K562 (cell line): ENCODE measurements around the gene ARFGEF3. TPM values are rescaled to one million over a fixed set of nuclear protein-coding genes. Genes with fewer than 3 reads are reported as not detected.

Source experiments
- ATAC-seq: fragments of 200-7000 bp; cut with Tn5 transposase; 3 replicates; pipeline ENCODE4 v1.9.1; 2020; ENCODE audit warnings: moderate library complexity
- BruUV-seq: library from RNA; stranded (reverse); fragments of 400-500 nt; replicated peaks from 2 replicates; lab custom pipeline; 2021; lab: Mats Ljungman, UMichigan
- CTCF ChIA-PET: fragments of 300-600 bp; formaldehyde crosslinking; extraction: SDS; loops from one replicate; lab custom pipeline; 2021; ENCODE audit warnings: low intra/inter-chr PET ratio; lab: Yijun Ruan, JAX
- POLR2A ChIA-PET: fragments of 300-600, 350-650 bp; sonication (Branson Sonifier 250); formaldehyde crosslinking; extraction: SDS; loops from one replicate; lab custom pipeline; 2021; ENCODE audit warnings: antibody characterized with exemption, inconsistent platforms; lab: Yijun Ruan, JAX
- DNase-seq, 4 experiments: peaks; one replicate each; pipeline versions ENCODE4 v3.0.0 to v3.0.0-alpha.2; 2011 to 2018; ENCODE audit warnings: low spot score in 3 of 4, mixed read lengths in 3 of 4; ENCODE audit errors: extremely low read depth in 1 of 4
- FAIRE-seq: peaks from 2 replicates; lab custom pipeline; 2011; peaks lifted over from hg19 to GRCh38; lab: Jason Lieb, UNC
- H2AFZ ChIP-seq: 2 replicates; pipeline ENCODE4 v1.6.0; 2011; ENCODE audit warnings: low read depth, low read length, control low read depth, inconsistent platforms
- H3K27ac ChIP-seq: fragments of 200-600 bp; 3 replicates; pipeline ENCODE4 v1.8.0; 2011; ENCODE audit warnings: low read depth, mild to moderate bottlenecking, control low read depth, inconsistent platforms, low read length, moderate library complexity, mixed read lengths; ENCODE audit errors: extremely low read depth
- H3K27me3 ChIP-seq, 2 experiments: fragments of 300-600 bp in 1 of 2; 2 replicates in 1 of 2; 3 replicates in 1 of 2; pipeline versions ENCODE4 v1.6.0 to v1.8.0; 2011; ENCODE audit warnings: inconsistent platforms in 2 of 2, low read length in 2 of 2, mild to moderate bottlenecking in 1 of 2, mixed read lengths in 1 of 2, moderate library complexity in 1 of 2; ENCODE audit not compliant: control insufficient read depth in 2 of 2, insufficient read depth in 2 of 2
- H3K36me3 ChIP-seq: fragments of 300-600 bp; 3 replicates; pipeline ENCODE4 v1.8.0; 2011; ENCODE audit warnings: mild to moderate bottlenecking, low read length, inconsistent platforms; ENCODE audit not compliant: control insufficient read depth, insufficient read depth
- H3K4me1 ChIP-seq, 2 experiments: fragments of 200-600 bp in 1 of 2; replicated peaks in 1 of 2; 2 replicates in 1 of 2; 3 replicates in 1 of 2; pipeline versions ENCODE4 v1.5.1 to v1.8.0; 2011; ENCODE audit warnings: inconsistent platforms in 2 of 2, low read length in 2 of 2, mild to moderate bottlenecking in 1 of 2, mixed read lengths in 1 of 2, moderate library complexity in 1 of 2; ENCODE audit not compliant: control insufficient read depth in 2 of 2, insufficient read depth in 2 of 2
- H3K4me2 ChIP-seq: 2 replicates; pipeline ENCODE4 v1.6.1; 2011; ENCODE audit warnings: low read length, control low read depth, inconsistent platforms, mixed read lengths; ENCODE audit not compliant: insufficient read depth
- H3K4me3 ChIP-seq: fragments of 200-600 bp; sonication (generic), shearing (Covaris generic); 2 replicates; pipeline ENCODE4 v1.5.1; 2016; ENCODE audit warnings: control low read depth, inconsistent platforms
- H3K79me2 ChIP-seq: fragments of 200-600 bp; 3 replicates; pipeline ENCODE4 v1.8.0; 2011; ENCODE audit warnings: low read length, inconsistent platforms; ENCODE audit not compliant: control insufficient read depth, insufficient read depth
- H3K9ac ChIP-seq, 2 experiments: 2 replicates each; pipeline versions ENCODE4 v1.6.0 to v1.6.1; 2011; ENCODE audit warnings: low read depth in 2 of 2, low read length in 2 of 2, control low read depth in 1 of 2, inconsistent platforms in 1 of 2, mild to moderate bottlenecking in 1 of 2, mixed read lengths in 1 of 2; ENCODE audit not compliant: insufficient read depth in 1 of 2
- H3K9me1 ChIP-seq: one replicate; pipeline ENCODE4 v1.6.0; 2011; ENCODE audit warnings: inconsistent platforms, mild to moderate bottlenecking, low read length, moderate library complexity; ENCODE audit not compliant: control insufficient read depth, insufficient read depth
- H3K9me3 ChIP-seq: replicated peaks from 2 replicates; pipeline ENCODE4 v1.5.1; 2011; ENCODE audit warnings: low read depth, low read length, inconsistent platforms; ENCODE audit not compliant: control insufficient read depth, insufficient read depth
- H4K20me1 ChIP-seq: replicated peaks from 2 replicates; pipeline ENCODE4 v1.6.1; 2011; ENCODE audit warnings: low read length, inconsistent platforms, mixed read lengths; ENCODE audit not compliant: control insufficient read depth, insufficient read depth
- CHCHD3 ChIP-seq: fragments of 250-450 bp; sonication (Bioruptor Pico); IDR thresholded peaks from 2 replicates; pipeline ENCODE4 v2.1.2; 2022; ENCODE audit warnings: mild to moderate bottlenecking
- EGR1 ChIP-seq: fragments of 450-650 bp; conservative IDR thresholded peaks from 2 replicates; pipeline ENCODE4 v1.6.1; 2017; ENCODE audit warnings: mild to moderate bottlenecking
- LARP7 ChIP-seq: fragments of 450-650 bp; IDR thresholded peaks from 2 replicates; pipeline ENCODE4 v1.6.1; 2016
- NCOR1 ChIP-seq: fragments of 450-650 bp; IDR thresholded peaks from 2 replicates; pipeline ENCODE4 v1.6.1; 2016; ENCODE audit warnings: mild to moderate bottlenecking, moderate library complexity
- NR3C1 ChIP-seq: sonication (generic); formaldehyde crosslinking; IDR thresholded peaks from 2 replicates; pipeline ENCODE4 v1.8.1; 2022; ENCODE audit warnings: missing genetic modification reagents
- PML ChIP-seq: IDR thresholded peaks from 2 replicates; pipeline ENCODE4 v1.6.1; 2012; ENCODE audit warnings: low read length, inconsistent platforms
- RB1 ChIP-seq: fragments of 450-650 bp; IDR thresholded peaks from 2 replicates; pipeline ENCODE4 v1.6.1; 2017; ENCODE audit warnings: low read depth, mild to moderate bottlenecking
- TEAD2 ChIP-seq: fragments of 450-650 bp; IDR thresholded peaks from 2 replicates; pipeline ENCODE4 v1.6.1; 2016; ENCODE audit warnings: missing genetic modification characterization, control low read depth, missing compliant biosample characterization
- USF1 ChIP-seq: sonication (generic); formaldehyde crosslinking; IDR thresholded peaks from 2 replicates; pipeline ENCODE4 v1.9.0; 2022; ENCODE audit warnings: mild to moderate bottlenecking, missing genetic modification reagents
- ZBTB17 ChIP-seq: fragments of 450-650 bp; formaldehyde crosslinking; IDR thresholded peaks from 2 replicates; pipeline ENCODE4 v1.4.0; 2020; ENCODE audit warnings: mild to moderate bottlenecking
- ZNF146 ChIP-seq: IDR thresholded peaks from one replicate; pipeline ENCODE4 v1.6.1; 2018; ENCODE audit warnings: missing compliant biosample characterization; ENCODE audit not compliant: unreplicated experiment
- ZNF408 ChIP-seq: fragments of 250-450 bp; sonication (Bioruptor Pico); IDR thresholded peaks from 2 replicates; pipeline ENCODE4 v1.4.0; 2020; ENCODE audit warnings: low read depth, mild to moderate bottlenecking, moderate library complexity
- ZNF766 ChIP-seq: fragments of 200-800 bp; sonication (Bioruptor generic); conservative IDR thresholded peaks from 2 replicates; pipeline ENCODE4 v1.6.1; 2016; ENCODE audit warnings: missing genetic modification characterization, missing compliant biosample characterization
- WGBS: fragments of 100-300 bp; shearing (Covaris generic); methylation state at CpG from one replicate; pipeline ENCODE4 v1.1.6; 2016; ENCODE audit warnings: low coverage, mixed read lengths; ENCODE audit not compliant: insufficient coverage; ENCODE audit errors: missing lambda C conversion rate; 5-methylcytosine and 5-hydroxymethylcytosine counted together
- in situ Hi-C: fragments of 300-500 bp; cut with MboI; formaldehyde crosslinking; loops from 4 replicates; pipeline ENCODE4 v1.15.0; 2018; ENCODE audit warnings: inconsistent platforms, mixed read lengths
- intact Hi-C: fragments of 100-400 bp; cut with micrococcal nuclease; formaldehyde crosslinking; loops from 2 replicates; pipeline ENCODE4 v1.14.2; 2022
- polyA plus RNA-seq, 8 experiments: library from polyadenylated mRNA; depleted of rRNA in 4 of 8; stranded (reverse) in 5 of 8; unstranded in 3 of 8; fragments of >200 nt; fragmentation: Nextera tagmentation in 2 of 8; fragmentation: Illumina TruSeq in 1 of 8; extraction: Ambion mirVana in 2 of 8; extraction: Trizol in 1 of 8; gene quantifications; 2 replicates each; pipeline versions ENCODE4 v1.2.1 to v1.2.3, GENCODE V29; 2011 to 2014; ENCODE audit warnings: inconsistent platforms in 1 of 8, missing spikeins in 1 of 8
- total RNA-seq, 7 experiments: library from RNA; depleted of rRNA in 6 of 7; stranded (reverse); fragments of >200 nt in 6 of 7; fragmentation: Illumina TruSeq in 2 of 7; extraction: Trizol in 2 of 7; gene quantifications; 2 replicates each; pipeline versions ENCODE4 v1.2.1 to v1.2.3, GENCODE V29; 2011 to 2021; ENCODE audit warnings: low replicate concordance in 1 of 7
- TF ChIP-seq, protein P1 (sequence below): fragments of 250-450 bp; sonication (Bioruptor Pico); IDR thresholded peaks from 2 replicates; pipeline ENCODE4 v1.4.0; 2020
- TF ChIP-seq, protein P2 (sequence below): fragments of 450-650 bp; IDR thresholded peaks from 2 replicates; pipeline ENCODE4 v1.6.1; 2018; ENCODE audit warnings: mild to moderate bottlenecking, low read depth; ENCODE audit not compliant: partially characterized antibody

The ARFGEF3 gene
- total and polyA plus RNA-seq, 9 of the 15 experiments (the other 6 are each of a cell fraction or from before 2014, with no cell fraction given): under 0.01 to 0.02 TPM; not detected in 7

DNA sequence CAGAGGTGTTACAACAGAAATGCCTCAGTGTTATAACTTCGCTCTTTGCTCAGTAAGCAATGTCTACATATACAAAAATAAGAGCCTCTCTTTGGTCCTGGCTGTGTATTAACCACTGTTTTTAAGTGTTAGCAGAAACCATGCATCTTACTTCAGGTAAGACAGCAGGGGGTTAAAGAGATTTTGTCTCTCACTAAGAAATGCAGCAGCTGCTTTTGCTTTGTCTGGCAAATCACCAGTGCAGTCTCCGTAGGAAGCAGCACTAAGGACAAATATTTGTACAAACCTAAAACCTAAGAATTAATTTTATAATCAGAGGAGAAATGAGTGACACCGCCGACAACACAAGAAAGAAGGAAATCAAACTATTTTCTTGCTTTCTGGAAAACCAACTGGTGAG lies 216.7 kb downstream of the ARFGEF3 start:
- Histone ChIP-seq H3K27me3 (peaks cover 8 to 17% of the 10 kb centered on the region in 2 experiments; a peak in 4 of 5 replicates), H3K36me3 (no peaks in the 10 kb centered on the region), H4K20me1 (no peaks in the 10 kb centered on the region), H3K79me2 (no peaks in the 10 kb centered on the region), H2AFZ (no peak overlapping the region), H3K4me3 (no peak overlapping the region), H3K4me1 (peaks cover 0 to 2% of the 10 kb centered on the region in 2 experiments; a peak in 2 of 5 replicates), H3K9ac (no peak overlapping the region), H3K27ac (no peak overlapping the region), H3K4me2 (no peak overlapping the region), H3K9me1 (no peaks in the 10 kb centered on the region), H3K9me3 (no peaks in the 10 kb centered on the region)
- intact Hi-C loops: no loop called here
- FAIRE-seq: no peak
- ChIA-PET CTCF (no interaction called here), POLR2A (no interaction called here)
- in situ Hi-C loops: no loop called here
- DNase-seq: no peak
- no TSS peak for BruUV-seq
- no peak for ATAC-seq
- 12% methylated on average over 4 of the region's 4 CpGs for WGBS
- TF ChIP-seq PML (no peak), ZNF766 (CRISPR knock-in tag) (no peak), NR3C1 (CRISPR knock-in tag) (no peak), USF1 (CRISPR knock-in tag) (no peak), ZNF408 (CRISPR knock-in tag) (no peak), CHCHD3 (CRISPR knock-in tag) (no peak), ZBTB17 (CRISPR knock-in tag) (no peak), RB1 (no peak), TEAD2 (tag) (no peak), EGR1 (no peak), ZNF146 (CRISPR knock-in tag) (no peak), LARP7 (no peak), NCOR1 (no peak)
- TF ChIP-seq, protein P1, sequence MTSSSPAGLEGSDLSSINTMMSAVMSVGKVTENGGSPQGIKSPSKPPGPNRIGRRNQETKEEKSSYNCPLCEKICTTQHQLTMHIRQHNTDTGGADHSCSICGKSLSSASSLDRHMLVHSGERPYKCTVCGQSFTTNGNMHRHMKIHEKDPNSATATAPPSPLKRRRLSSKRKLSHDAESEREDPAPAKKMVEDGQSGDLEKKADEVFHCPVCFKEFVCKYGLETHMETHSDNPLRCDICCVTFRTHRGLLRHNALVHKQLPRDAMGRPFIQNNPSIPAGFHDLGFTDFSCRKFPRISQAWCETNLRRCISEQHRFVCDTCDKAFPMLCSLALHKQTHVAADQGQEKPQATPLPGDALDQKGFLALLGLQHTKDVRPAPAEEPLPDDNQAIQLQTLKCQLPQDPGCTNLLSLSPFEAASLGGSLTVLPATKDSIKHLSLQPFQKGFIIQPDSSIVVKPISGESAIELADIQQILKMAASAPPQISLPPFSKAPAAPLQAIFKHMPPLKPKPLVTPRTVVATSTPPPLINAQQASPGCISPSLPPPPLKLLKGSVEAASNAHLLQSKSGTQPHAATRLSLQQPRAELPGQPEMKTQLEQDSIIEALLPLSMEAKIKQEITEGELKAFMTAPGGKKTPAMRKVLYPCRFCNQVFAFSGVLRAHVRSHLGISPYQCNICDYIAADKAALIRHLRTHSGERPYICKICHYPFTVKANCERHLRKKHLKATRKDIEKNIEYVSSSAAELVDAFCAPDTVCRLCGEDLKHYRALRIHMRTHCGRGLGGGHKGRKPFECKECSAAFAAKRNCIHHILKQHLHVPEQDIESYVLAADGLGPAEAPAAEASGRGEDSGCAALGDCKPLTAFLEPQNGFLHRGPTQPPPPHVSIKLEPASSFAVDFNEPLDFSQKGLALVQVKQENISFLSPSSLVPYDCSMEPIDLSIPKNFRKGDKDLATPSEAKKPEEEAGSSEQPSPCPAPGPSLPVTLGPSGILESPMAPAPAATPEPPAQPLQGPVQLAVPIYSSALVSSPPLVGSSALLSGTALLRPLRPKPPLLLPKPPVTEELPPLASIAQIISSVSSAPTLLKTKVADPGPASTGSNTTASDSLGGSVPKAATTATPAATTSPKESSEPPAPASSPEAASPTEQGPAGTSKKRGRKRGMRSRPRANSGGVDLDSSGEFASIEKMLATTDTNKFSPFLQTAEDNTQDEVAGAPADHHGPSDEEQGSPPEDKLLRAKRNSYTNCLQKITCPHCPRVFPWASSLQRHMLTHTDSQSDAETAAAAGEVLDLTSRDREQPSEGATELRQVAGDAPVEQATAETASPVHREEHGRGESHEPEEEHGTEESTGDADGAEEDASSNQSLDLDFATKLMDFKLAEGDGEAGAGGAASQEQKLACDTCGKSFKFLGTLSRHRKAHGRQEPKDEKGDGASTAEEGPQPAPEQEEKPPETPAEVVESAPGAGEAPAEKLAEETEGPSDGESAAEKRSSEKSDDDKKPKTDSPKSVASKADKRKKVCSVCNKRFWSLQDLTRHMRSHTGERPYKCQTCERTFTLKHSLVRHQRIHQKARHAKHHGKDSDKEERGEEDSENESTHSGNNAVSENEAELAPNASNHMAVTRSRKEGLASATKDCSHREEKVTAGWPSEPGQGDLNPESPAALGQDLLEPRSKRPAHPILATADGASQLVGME (CRISPR knock-in tag): no peak
- TF ChIP-seq, protein P2, sequence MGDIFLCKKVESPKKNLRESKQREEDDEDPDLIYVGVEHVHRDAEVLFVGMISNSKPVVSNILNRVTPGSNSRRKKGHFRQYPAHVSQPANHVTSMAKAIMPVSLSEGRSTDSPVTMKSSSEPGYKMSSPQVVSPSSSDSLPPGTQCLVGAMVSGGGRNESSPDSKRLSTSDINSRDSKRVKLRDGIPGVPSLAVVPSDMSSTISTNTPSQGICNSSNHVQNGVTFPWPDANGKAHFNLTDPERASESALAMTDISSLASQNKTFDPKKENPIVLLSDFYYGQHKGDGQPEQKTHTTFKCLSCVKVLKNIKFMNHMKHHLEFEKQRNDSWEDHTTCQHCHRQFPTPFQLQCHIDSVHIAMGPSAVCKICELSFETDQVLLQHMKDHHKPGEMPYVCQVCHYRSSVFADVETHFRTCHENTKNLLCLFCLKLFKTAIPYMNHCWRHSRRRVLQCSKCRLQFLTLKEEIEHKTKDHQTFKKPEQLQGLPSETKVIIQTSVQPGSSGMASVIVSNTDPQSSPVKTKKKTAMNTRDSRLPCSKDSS: no peak
